Measurements from ENCODE around the gene HIVEP3. TPM values are rescaled to one million over a fixed set of nuclear protein-coding genes. Genes with fewer than 3 reads are reported as not detected.
A peak's percentile ranks its signal among the peaks of the same experiment; 100 is the strongest.

The HIVEP3 gene
- total RNA-seq, 3 donors from 2014 or later = 4.9 to 6.5 (median 6.1) TPM

GRCh38 chr1:41830726-41831125, 88.0 kb downstream of the HIVEP3 start:
- intact Hi-C loops (cut with DNase I, micrococcal nuclease) = no loop called here
- Histone ChIP-seq H3K4me3 (no peak overlapping the region), H3K4me1 (ENCODE audit: low read depth) (no peaks in the 10 kb centered on the region), H3K9me3 (no peaks in the 10 kb centered on the region), H3K36me3 (ENCODE audit: low read depth) (no peaks in the 10 kb centered on the region)
- ATAC-seq = no peak
- no peak for DNase-seq
- no peak for TF ChIP-seq CTCF (IDR thresholded peaks at IDR 0.05)

GRCh38 chr1:41827991-41828570, 90.6 kb downstream of the HIVEP3 start:
- DNase-seq = no peak
- intact Hi-C loops (cut with DNase I, micrococcal nuclease) = no loop called here
- no peak for ATAC-seq

GRCh38 chr1:41823471-41823870, 95.3 kb downstream of the HIVEP3 start:
- Histone ChIP-seq H3K4me1 (ENCODE audit: low read depth) (peaks cover 7% of the 10 kb centered on the region), H3K9me3 (no peaks in the 10 kb centered on the region), H3K36me3 (ENCODE audit: low read depth) (no peaks in the 10 kb centered on the region), H3K4me3 (no peak overlapping the region)
- peak; percentile 61 for ATAC-seq
- DNase-seq = no peak
- TF ChIP-seq CTCF (IDR thresholded peaks at IDR 0.05) = no peak
- intact Hi-C loops (cut with DNase I, micrococcal nuclease) = no loop called here

More at GRCh38 chr1:41827991-41828570, 90.6 kb downstream of the HIVEP3 start:
- H3K9me3 ChIP-seq = no peaks in the 10 kb centered on the region
- H3K36me3 ChIP-seq (ENCODE audit: low read depth) = no peaks in the 10 kb centered on the region
- H3K4me1 ChIP-seq (ENCODE audit: low read depth) = no peaks in the 10 kb centered on the region
- no peak overlapping the region for H3K4me3 ChIP-seq
- no peak for TF ChIP-seq CTCF (IDR thresholded peaks at IDR 0.05)

- no peak for TF ChIP-seq CTCF (IDR thresholded peaks at IDR 0.05)
- no peaks in the 10 kb centered on the region for H3K36me3 ChIP-seq (ENCODE audit: low read depth)
- peaks cover 7% of the 10 kb centered on the region for H3K4me1 ChIP-seq (ENCODE audit: low read depth)
- intact Hi-C loops (cut with DNase I, micrococcal nuclease) = no loop called here
- H3K4me3 ChIP-seq = no peak overlapping the region
- peak in 1 of 3 donors; percentile 64 for DNase-seq
- no peaks in the 10 kb centered on the region for H3K9me3 ChIP-seq
- ATAC-seq = peak; percentile 91
Measured at GRCh38 chr1:41822866-41823265, 95.9 kb downstream of the HIVEP3 start.

GRCh38 chr1:41819843-41820242, 98.9 kb downstream of the HIVEP3 start:
- intact Hi-C loops (cut with DNase I, micrococcal nuclease) = no loop called here
- Histone ChIP-seq H3K9me3 (no peaks in the 10 kb centered on the region), H3K36me3 (ENCODE audit: low read depth) (no peaks in the 10 kb centered on the region), H3K4me1 (ENCODE audit: low read depth) (peaks cover 7% of the 10 kb centered on the region), H3K4me3 (no peak overlapping the region)
- DNase-seq = no peak
- ATAC-seq = no peak
- TF ChIP-seq CTCF (IDR thresholded peaks at IDR 0.05) = no peak

- no peaks in the 10 kb centered on the region for H3K36me3 ChIP-seq (ENCODE audit: low read depth)
- H3K4me1 ChIP-seq (ENCODE audit: low read depth) = peaks cover 7% of the 10 kb centered on the region
- ATAC-seq = no peak
- TF ChIP-seq CTCF (IDR thresholded peaks at IDR 0.05) = no peak
- DNase-seq = no peak
- H3K4me3 ChIP-seq = no peak overlapping the region
- H3K9me3 ChIP-seq = no peaks in the 10 kb centered on the region
- intact Hi-C loops (cut with DNase I, micrococcal nuclease) = no loop called here
Measured at GRCh38 chr1:41819069-41819468, 99.7 kb downstream of the HIVEP3 start.

All from mucosa of descending colon (tissue), 3 donors.